HG02943 (cell line): ENCODE measurements around the gene ADCY9.
"Not testable (repeated sequence)": the region's sequence is repeated elsewhere in the genome, so short reads cannot be mapped to it uniquely, and the experiment has no call there.

Experiments used
- ATAC-seq: cut with Tn5 transposase; IDR thresholded peaks from one replicate; pipeline ENCODE4 v1.9.1; 2021; ENCODE audit warnings: mild to moderate bottlenecking, low read depth, moderate library complexity; ENCODE audit not compliant: unreplicated experiment

Gene ADCY9

DNA sequence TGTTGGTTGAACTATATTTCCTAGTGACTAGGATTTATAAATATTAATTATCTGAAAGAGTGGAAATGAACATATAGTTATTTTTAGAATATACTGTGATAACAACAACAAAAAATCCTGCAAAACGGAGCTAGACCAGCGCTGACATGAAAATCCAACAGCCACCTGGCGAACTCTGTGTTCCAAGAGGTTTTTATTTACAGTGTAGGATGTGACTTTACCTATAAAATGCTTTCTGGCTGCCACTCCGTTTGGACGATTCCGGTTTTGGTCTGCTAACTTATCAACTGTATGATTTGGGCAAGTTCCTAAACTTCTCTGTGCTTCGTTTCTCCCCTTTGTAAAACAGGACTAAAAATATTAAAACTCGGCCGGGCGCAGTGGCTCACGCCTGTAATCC, 73.7 kb downstream of the ADCY9 start:
- no peak for ATAC-seq

DNA sequence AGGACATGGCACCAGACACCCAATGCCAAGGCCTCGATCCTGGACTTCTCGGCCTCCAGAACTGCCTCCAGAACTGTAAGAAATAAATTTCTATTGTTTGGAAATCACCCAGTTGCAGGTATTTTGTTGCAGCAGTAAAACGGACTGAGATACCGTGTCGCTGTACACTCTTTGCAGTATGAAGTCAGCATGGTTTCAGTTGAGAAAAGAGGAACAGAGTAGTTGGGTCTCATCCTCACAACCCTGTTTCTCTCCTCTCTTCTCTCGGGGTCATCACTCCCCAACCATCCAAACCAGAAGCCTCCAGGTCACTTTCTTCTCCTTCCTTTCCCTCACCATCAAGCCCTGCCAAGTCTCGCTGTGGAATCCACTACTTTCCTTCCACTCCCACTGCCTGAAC, 77.8 kb downstream of the ADCY9 start:
- no peak for ATAC-seq

DNA sequence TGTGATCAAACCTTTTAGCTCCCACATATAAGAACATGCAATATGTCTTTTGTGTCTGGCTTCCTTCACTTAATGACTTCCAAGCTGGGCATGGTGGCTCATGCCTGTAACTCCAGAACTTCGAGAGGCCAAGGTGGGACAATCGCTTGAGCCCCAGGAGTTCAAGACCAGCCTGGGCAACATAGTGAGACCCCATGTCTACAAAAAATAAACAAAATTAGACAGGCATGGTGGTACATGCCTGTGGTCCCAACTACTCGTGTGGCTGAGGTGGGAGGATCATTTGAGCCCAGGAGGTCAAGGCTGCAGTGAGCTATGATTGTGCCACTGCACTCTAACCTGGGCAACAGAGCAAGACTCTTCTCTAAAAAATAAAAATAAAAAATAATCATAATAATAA, 79.3 kb downstream of the ADCY9 start:
- ATAC-seq, result not testable (repeated sequence)

- no peak for ATAC-seq
Observed at GRCh38 chr16:4034963-4035362, 81.3 kb downstream of the ADCY9 start.

DNA sequence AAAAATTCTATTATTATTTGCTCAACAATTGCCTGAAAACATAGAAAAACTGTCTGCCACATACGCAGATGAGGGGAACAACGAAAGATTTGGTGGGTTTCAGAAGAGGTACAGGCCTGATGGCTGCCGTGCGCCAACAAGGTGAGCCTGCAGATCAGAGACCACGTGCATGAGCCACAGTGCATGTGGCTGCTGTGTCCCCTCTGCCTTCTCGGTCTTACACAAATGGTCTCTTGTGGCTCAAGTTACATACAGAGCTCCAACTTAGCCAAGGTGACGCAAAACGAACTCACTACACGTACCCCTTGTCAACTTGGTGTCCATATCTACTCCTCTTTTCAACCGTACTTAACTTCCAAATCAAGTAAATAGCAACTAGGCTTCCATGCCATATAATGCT, 82.3 kb downstream of the ADCY9 start:
- no peak for ATAC-seq

DNA sequence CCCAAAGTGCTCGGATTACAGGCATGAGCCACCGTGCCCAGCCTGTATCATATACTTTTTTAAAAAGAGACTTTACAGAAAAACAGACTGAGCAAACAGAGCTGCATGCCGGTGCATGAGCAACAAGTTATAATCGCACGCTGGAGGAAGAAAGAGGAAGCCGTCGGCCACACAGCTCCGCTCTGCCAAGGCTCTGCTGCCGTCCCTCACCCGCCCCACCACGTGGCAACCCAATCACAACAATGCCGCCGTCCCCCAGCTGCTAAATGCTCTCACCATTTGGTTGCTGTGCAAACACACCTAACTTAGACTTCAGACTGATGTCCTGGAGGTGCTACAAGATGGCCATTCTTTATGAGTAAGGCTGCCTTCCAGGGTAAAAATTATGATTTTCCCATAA, 83.5 kb downstream of the ADCY9 start:
- no peak for ATAC-seq

DNA sequence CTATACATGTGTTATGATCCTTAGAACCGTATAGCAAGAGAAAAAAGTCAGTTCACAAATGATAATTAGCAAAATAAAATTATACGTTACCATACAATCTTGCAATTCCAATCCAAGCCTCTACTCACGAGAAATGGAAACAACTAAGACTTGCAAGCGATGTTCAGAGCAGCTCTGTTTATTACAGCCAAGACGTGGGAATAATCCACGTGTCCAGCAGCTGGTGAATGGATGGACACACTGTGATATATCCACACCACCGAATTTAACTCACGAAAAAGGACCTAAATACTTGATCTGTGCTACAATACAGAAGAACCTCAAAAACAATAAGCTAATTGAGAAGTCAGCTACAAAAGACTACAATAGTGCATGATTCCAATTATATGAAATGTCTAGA, 88.1 kb downstream of the ADCY9 start:
- no peak for ATAC-seq

GRCh38 chr16:4026854-4027253, 89.4 kb downstream of the ADCY9 start:
- no peak for ATAC-seq

- no peak for ATAC-seq
Observed at GRCh38 chr16:4025428-4025827, 90.8 kb downstream of the ADCY9 start.

GRCh38 chr16:4021916-4022315, 94.3 kb downstream of the ADCY9 start:
- no peak for ATAC-seq

GRCh38 chr16:4021070-4021779, 95.0 kb downstream of the ADCY9 start:
- no peak for ATAC-seq

DNA sequence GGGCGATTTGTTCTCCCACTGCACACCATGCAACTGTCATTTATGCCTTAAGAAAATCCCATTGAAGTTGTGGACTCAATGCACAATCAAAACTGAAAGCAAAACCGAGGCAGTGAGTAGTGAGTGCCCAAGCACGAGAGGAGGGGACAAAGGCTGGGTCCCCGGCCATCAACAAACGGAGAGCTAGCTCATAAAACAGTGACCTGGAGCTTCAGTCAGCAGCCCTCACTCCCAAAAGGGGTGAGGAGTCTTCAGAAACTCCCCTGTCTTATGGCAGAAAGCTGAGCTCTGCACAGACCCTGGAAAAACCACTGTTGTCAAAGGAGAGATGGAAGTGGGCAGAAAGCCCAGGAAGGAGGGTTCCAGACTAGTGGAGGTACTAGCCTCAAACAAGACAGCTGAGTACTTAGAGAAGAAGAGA, 96.9 kb downstream of the ADCY9 start:
- ATAC-seq, result no peak

- no peak for ATAC-seq
Observed at GRCh38 chr16:4018391-4018790, 97.9 kb downstream of the ADCY9 start.

DNA sequence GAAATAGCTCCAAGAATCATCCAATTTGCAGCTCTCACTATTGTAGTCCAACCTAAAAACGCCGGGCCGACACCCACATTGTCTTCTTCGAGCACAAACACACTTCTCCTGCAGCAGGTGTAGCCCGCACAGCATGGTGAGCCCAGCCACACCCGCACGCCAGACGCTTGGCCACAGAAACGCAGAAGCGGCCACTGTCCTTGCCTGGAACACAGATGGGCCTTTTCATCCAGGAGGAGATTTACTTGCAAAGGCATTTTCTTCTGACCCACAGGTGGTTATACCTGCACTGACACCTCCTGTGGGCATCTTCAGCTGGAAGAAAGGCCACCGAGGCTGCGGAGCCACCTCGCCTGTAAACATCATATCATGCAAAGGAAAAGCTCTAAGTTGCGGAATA, 98.4 kb downstream of the ADCY9 start:
- ATAC-seq, result no peak

DNA sequence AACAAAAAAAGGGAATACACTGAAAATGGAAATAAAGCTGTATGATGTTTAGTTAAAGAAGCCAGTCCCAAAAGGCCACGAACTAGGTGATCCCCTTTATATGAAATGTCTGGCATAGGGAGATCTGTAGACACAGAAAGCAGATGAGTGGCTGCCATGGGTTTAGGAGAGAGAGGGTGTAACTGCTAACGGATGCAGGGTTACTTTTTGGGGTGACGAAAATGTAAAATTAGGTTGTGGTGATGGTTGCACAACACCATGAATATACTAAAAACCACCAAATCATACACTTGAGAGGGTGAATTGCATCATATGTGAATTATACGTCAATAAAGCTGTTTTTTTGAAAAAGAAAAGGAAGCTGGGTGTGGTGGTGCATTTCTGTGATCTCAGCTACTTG, 99.6 kb downstream of the ADCY9 start:
- no peak for ATAC-seq

DNA sequence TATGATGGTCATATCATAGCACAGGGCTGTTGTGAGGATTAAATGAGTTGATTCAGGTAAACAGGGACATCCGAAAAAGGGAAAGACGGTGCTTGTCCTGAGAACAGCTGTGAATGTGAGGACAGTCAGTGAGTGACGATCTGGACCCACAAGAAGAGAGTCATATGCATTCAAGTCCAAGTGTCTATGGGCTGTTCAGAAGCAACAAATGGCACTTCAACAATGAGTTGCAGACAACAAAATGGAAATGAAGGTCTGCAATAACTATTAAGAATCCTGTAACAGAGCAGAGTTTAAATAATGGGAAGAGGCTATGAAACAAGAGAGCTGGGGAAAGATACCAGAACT, 100.3 kb downstream of the ADCY9 start:
- ATAC-seq, result no peak

GRCh38 chr16:4015275-4016004, 100.8 kb downstream of the ADCY9 start:
- ATAC-seq, result no peak

- ATAC-seq, result no peak
Observed at GRCh38 chr16:4011940-4012629, 104.2 kb downstream of the ADCY9 start.

GRCh38 chr16:4011225-4011939, 104.9 kb downstream of the ADCY9 start:
- ATAC-seq, result no peak

DNA sequence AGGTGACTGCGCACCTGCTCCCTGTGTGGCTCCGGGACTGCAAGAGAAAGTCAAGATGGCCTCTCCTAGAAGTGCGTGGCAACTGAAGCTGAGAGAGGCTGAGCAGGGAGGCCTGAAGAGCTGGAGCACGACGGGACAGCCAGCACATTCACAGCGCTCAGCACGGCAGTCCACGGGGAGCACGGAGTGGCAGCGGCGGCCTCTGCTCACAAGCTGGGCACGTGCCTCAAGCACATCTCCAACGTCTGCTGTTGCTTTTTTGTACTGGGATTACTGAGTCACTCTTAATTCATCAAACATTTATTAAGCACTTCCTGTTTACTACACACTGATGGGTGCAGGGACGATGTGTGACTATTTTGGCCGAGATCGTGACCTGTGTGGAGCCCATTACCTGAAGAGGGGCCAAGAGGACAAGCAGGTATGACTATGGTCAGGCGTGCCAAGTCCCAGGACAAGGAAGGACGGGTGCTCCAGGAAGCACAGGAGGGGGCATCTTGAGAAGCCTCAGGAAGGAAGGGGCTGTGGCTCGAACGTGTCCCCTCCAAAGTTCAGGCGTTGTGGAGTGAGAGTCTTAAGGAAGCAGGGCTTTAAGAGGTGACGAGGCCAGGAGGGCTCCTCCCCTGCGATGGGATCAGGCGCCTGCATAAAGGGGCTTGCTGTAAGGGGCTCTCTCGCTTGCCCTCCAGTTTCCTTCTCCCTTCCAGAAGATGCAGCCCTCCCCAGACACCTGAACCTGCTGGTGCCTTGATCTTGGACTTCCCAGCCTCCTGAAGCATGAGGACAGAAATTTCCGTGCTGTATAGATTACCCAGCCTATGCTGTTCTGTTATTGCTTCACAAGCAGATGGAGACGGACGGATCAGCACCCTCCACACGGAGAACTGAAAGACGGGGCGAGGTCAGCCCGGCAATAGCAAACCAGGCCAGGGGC, 105.8 kb downstream of the ADCY9 start:
- ATAC-seq, result no peak
